ENCODE results near the gene TMEM88. TPM values are rescaled to one million over a fixed set of nuclear protein-coding genes. Genes with fewer than 3 reads are reported as not detected.

The TMEM88 gene
- total and polyA plus RNA-seq, 2 of the 8 experiments (the other 6 are each of a cell fraction or from before 2014, with no cell fraction given): 0.69 to 8.8 TPM

DNA sequence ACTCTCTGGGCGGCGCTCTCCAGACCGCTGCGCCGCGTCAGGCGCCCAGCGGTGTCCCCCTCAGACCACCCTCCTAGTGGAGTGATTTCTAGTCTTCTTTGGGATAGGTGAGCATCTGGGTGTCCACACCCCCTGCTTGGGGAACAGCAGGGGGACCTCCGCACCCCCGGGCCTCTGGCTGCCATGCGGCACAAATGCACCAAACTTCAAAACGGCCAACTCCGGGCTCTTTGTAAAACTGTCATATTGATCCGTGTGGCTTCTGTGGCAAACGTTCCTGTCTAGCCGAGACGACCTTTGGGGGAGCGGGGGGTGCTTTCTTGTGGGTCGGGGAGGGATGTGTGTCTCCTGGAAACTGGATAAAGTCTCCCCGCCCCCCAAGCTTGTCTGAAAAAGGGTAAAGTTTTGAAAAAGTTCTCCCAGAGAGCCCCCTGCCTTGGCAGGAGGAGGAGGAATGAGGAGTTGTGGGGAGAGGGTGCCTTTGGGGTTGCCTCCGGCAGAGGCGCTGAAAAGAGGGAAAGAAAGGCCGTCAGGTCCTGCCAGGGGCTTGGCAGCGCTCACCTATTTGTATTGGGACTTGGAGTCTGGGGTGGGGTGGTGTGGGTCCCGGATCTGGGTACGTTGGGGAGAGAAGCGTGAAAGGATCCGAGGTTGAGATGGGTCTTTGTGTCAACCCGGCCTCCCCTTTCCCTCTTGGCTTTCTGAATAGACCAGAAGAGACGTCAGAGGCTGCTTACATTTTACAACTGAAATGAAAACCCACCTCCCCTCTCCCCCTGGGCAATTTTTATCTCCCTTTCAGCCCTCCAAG lies 31.6 kb downstream of the TMEM88 start (continued):
- TF ChIP-seq, protein P1, sequence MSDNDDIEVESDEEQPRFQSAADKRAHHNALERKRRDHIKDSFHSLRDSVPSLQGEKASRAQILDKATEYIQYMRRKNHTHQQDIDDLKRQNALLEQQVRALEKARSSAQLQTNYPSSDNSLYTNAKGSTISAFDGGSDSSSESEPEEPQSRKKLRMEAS (IDR thresholded peaks at IDR 0.05): peak; percentile 12; the same call in 1 of the 2 replicates
